Spinal cord (tissue), 10 donors: ENCODE measurements around the gene ATF6. TPM values are rescaled to one million over a fixed set of nuclear protein-coding genes. Genes with fewer than 3 reads are reported as not detected.
"Not testable (repeated sequence)": the region's sequence is repeated elsewhere in the genome, so short reads cannot be mapped to it uniquely, and the experiment has no call there.

ENCODE experiments used
- DNase-seq, 6 donors: peaks; one replicate each; pipeline versions ENCODE4 v3.0.0 to v3.0.0-alpha.2; 2013 to 2015; ENCODE audit warnings: low spot score in 6 of 6, low read depth in 4 of 6
- H3K27ac ChIP-seq: one replicate; pipeline ENCODE4 v1.5.1; 2013; ENCODE audit warnings: low read depth, low read length, control low read depth
- H3K27me3 ChIP-seq: one replicate; pipeline ENCODE4 v1.6.1; 2013; ENCODE audit warnings: low read length; ENCODE audit not compliant: control insufficient read depth, insufficient read depth
- H3K36me3 ChIP-seq: one replicate; pipeline ENCODE4 v1.6.1; 2013; ENCODE audit warnings: low read length; ENCODE audit not compliant: control insufficient read depth, insufficient read depth
- H3K4me1 ChIP-seq: one replicate; pipeline ENCODE4 v1.6.1; 2013; ENCODE audit warnings: low read length; ENCODE audit not compliant: control insufficient read depth, insufficient read depth
- H3K4me3 ChIP-seq: one replicate; pipeline ENCODE4 v1.5.1; 2013; ENCODE audit warnings: low read depth, low read length, control low read depth
- H3K9me3 ChIP-seq: one replicate; pipeline ENCODE4 v1.6.1; 2013; ENCODE audit warnings: low read length; ENCODE audit not compliant: control insufficient read depth, insufficient read depth
- WGBS: methylation state at CpG from one replicate; pipeline ENCODE4 v1.1.5; 2013; ENCODE audit warnings: missing lambda C conversion rate; ENCODE audit not compliant: insufficient coverage; 5-methylcytosine and 5-hydroxymethylcytosine counted together
- polyA plus RNA-seq, 2 donors: library from polyadenylated mRNA; unstranded; fragments of 120-200 nt; gene quantifications; one replicate each; pipeline ENCODE4 v1.2.1, GENCODE V29; 2013; ENCODE audit not compliant: insufficient read length in 2 of 2
- total RNA-seq, 2 donors: library from RNA; depleted of rRNA in 1 of 2; stranded (reverse); fragments of 120-200 nt in 1 of 2; fragments of >200 nt in 1 of 2; gene quantifications; one replicate each; pipeline versions ENCODE4 v1.2.3 to v1.2.4, GENCODE V29; 2013 to 2014
- donor health status: healthy.

Gene ATF6
- total and polyA plus RNA-seq, 4 donors = 18.6 to 41.1 (median 24.5) TPM

DNA sequence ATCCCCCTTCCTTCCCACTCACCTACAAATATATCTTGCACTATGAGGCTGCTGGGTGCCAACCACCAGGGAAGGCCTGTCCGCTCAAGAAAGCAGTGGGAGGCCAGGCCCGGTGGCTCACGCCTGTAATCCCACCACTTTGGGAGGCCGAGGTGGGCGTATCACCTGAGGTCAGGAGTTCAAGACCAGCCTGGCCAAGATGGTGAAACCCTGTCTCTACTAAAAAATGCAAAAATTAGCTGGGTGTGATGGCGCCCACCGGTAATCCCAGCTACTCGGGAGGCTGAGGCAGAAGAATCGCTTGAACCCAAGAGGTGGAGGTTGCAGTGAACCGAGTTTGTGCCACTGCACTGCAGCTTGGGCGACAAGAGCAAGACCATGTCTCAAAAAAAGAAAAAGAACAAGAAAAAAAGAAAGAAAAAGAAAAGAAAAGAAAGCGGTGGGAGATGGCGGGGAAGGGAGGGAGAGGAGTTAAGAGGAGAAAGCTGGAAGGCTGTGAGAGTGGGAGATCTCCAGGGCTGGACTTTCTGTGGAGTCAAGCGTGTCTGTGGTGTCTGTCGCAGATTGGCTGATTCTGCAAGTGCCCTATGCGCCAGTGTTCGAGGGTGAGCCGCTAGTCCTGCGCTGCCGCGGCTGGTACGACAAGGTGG lies 40.7 kb upstream of the ATF6 start:
- H3K4me1 ChIP-seq = peaks cover 18% of the 10 kb centered on the region
- peak overlapping the region; percentile 74 for H3K4me3 ChIP-seq
- 45% methylated on average over 22 of the region's 22 CpGs for WGBS
- H3K27me3 ChIP-seq, DNase-seq, H3K9me3 ChIP-seq, H3K36me3 ChIP-seq: not testable (repeated sequence)
- H3K27ac ChIP-seq = peak overlapping the region; percentile 86

- WGBS = 0% methylated on average over 34 of the region's 34 CpGs
- Histone ChIP-seq H3K4me1 (peaks cover 18% of the 10 kb centered on the region), H3K9me3 (no peaks in the 10 kb centered on the region), H3K27ac (peak overlapping the region; percentile 86), H3K27me3 (peaks cover 4% of the 10 kb centered on the region), H3K36me3 (no peaks in the 10 kb centered on the region), H3K4me3 (peak overlapping the region; percentile 74)
- peak in 5 of 6 donors; percentile 38 to 89 (median 50) for DNase-seq
Observed at GRCh38 chr1:161725908-161726472, 40.1 kb upstream of the ATF6 start.

GRCh38 chr1:161726473-161727255 lies 39.5 kb upstream of the ATF6 start:
- peak overlapping the region; percentile 88 for H3K27ac ChIP-seq
- no peaks in the 10 kb centered on the region for H3K9me3 ChIP-seq
- under 1% methylated on average over 77 of the region's 83 CpGs for WGBS
- H3K36me3 ChIP-seq = no peaks in the 10 kb centered on the region
- peak; percentile 54 to 98 (median 86) for DNase-seq
- peak overlapping the region; percentile 74 for H3K4me3 ChIP-seq
- peaks cover 4% of the 10 kb centered on the region for H3K27me3 ChIP-seq
- H3K4me1 ChIP-seq = peaks cover 18% of the 10 kb centered on the region

DNA sequence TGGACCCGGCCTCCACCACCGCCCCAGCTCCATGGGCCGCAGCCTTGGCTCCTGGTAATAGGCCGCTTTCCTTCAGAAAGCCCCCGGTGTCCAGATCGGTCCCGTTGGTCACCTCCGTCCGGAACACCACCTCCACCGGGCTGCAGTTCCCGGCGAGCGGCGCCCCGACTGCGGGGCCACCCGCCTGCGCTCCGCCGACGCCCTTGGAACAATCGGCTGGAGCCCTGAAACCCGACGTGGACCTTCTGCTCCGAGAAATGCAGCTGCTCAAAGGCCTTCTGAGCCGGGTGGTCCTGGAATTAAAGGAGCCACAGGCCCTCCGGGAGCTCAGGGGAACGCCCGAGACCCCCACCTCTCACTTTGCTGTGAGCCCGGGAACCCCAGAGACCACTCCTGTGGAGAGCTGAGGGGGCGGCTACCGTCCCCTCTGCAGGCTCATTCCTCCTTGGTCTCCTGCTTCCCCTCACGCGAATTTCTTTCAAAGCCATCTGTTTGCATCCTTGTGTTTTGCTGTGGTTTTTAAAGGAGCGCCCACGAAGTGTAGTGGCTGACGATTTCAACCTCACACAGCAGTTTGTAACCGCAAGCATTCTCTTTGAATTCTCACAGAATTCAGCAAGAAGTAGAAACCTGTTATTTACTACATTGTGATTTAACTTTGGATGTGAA lies 38.7 kb upstream of the ATF6 start:
- peak in 2 of 6 donors; percentile 36 to 82 for DNase-seq
- Histone ChIP-seq H3K36me3 (no peaks in the 10 kb centered on the region), H3K9me3 (no peaks in the 10 kb centered on the region), H3K4me3 (peak overlapping the region; percentile 74), H3K27me3 (no peaks in the 10 kb centered on the region), H3K27ac (peak overlapping the region; percentile 88), H3K4me1 (peaks cover 18% of the 10 kb centered on the region)
- under 1% methylated on average over 33 of the region's 38 CpGs for WGBS

GRCh38 chr1:161728376-161729226 lies 37.5 kb upstream of the ATF6 start:
- no peaks in the 10 kb centered on the region for H3K36me3 ChIP-seq
- no peaks in the 10 kb centered on the region for H3K9me3 ChIP-seq
- H3K27ac ChIP-seq = no peak overlapping the region
- WGBS = 43% methylated on average over 3 of the region's 7 CpGs
- peaks cover 18% of the 10 kb centered on the region for H3K4me1 ChIP-seq
- H3K27me3 ChIP-seq = no peaks in the 10 kb centered on the region
- no peak overlapping the region for H3K4me3 ChIP-seq
- DNase-seq = peak in 1 of 6 donors; percentile 2

- H3K9me3 ChIP-seq = no peaks in the 10 kb centered on the region
- no peak for DNase-seq
- no peak overlapping the region for H3K27ac ChIP-seq
- H3K4me3 ChIP-seq = no peak overlapping the region
- peaks cover 17% of the 10 kb centered on the region for H3K4me1 ChIP-seq
- 86% methylated on average over 1 of the region's 6 CpGs for WGBS
- H3K36me3 ChIP-seq = no peaks in the 10 kb centered on the region
- H3K27me3 ChIP-seq = no peaks in the 10 kb centered on the region
Observed at GRCh38 chr1:161730050-161730564, 36.0 kb upstream of the ATF6 start.

GRCh38 chr1:161731241-161731640 lies 34.9 kb upstream of the ATF6 start:
- H3K4me3 ChIP-seq = no peak overlapping the region
- peaks cover 7% of the 10 kb centered on the region for H3K4me1 ChIP-seq
- no peaks in the 10 kb centered on the region for H3K9me3 ChIP-seq
- 71% methylated on average over 2 of the region's 6 CpGs for WGBS
- H3K27me3 ChIP-seq = peaks cover 6% of the 10 kb centered on the region
- no peaks in the 10 kb centered on the region for H3K36me3 ChIP-seq
- DNase-seq = no peak
- H3K27ac ChIP-seq = no peak overlapping the region

- H3K4me1 ChIP-seq = peaks cover 4% of the 10 kb centered on the region
- H3K27me3 ChIP-seq = peaks cover 9% of the 10 kb centered on the region
- H3K27ac ChIP-seq = no peak overlapping the region
- H3K4me3 ChIP-seq = no peak overlapping the region
- WGBS = 100% methylated on average over 1 of the region's 5 CpGs
- no peaks in the 10 kb centered on the region for H3K36me3 ChIP-seq
- no peak for DNase-seq
- H3K9me3 ChIP-seq = no peaks in the 10 kb centered on the region
Observed at GRCh38 chr1:161731981-161732718, 34.0 kb upstream of the ATF6 start.
